DMS153 (cell line): ENCODE data around the gene MGARP.

ENCODE experiments used
- DNase-seq: peaks from one replicate; lab custom pipeline; 2025; lab: John Stamatoyannopoulos, UW

The MGARP gene

GRCh38 chr4:139243448-139244365, 36.3 kb downstream of the MGARP start:
- DNase-seq: no peak

GRCh38 chr4:139242511-139243051, 37.4 kb downstream of the MGARP start:
- DNase-seq: no peak

- DNase-seq: no peak
These were observed 38.3 kb downstream of the MGARP start for GRCh38 chr4:139241784-139242151.

GRCh38 chr4:139241086-139241783, 38.8 kb downstream of the MGARP start:
- no peak for DNase-seq

- DNase-seq: no peak
These were observed 40.8 kb downstream of the MGARP start for GRCh38 chr4:139239127-139239772.

GRCh38 chr4:139234253-139234652, 45.8 kb downstream of the MGARP start:
- no peak for DNase-seq

GRCh38 chr4:139229534-139230039, 50.4 kb downstream of the MGARP start:
- peak; percentile 37 for DNase-seq

- no peak for DNase-seq
These were observed 52.2 kb downstream of the MGARP start for GRCh38 chr4:139227729-139228404.

- no peak for DNase-seq
These were observed 56.2 kb downstream of the MGARP start for GRCh38 chr4:139223682-139224317.

- DNase-seq: no peak
These were observed 57.8 kb downstream of the MGARP start for GRCh38 chr4:139222215-139222614.

- no peak for DNase-seq
These were observed 58.3 kb downstream of the MGARP start for GRCh38 chr4:139221687-139222086.

- no peak for DNase-seq
These were observed 60.5 kb downstream of the MGARP start for GRCh38 chr4:139219450-139220055.
